Left ventricle myocardium inferior (tissue), 1 donor: ENCODE data around the gene KLHL14. TPM values are rescaled to one million over a fixed set of nuclear protein-coding genes. Genes with fewer than 3 reads are reported as not detected.
"Not testable (repeated sequence)": the region's sequence is repeated elsewhere in the genome, so short reads cannot be mapped to it uniquely, and the experiment has no call there.

Source experiments
- DNase-seq: peaks from one replicate; pipeline ENCODE4 v3.0.0-alpha.2; 2020
- H3K27ac ChIP-seq: fragments of 200-600 bp; replicated peaks from 2 replicates; pipeline ENCODE4 v1.8.0; 2021
- H3K27me3 ChIP-seq: fragments of 200-600 bp; 2 replicates; pipeline ENCODE4 v1.8.0; 2021; ENCODE audit warnings: low read depth
- H3K36me3 ChIP-seq: fragments of 200-600 bp; 2 replicates; pipeline ENCODE4 v1.8.0; 2021
- H3K4me1 ChIP-seq: fragments of 200-600 bp; 2 replicates; pipeline ENCODE4 v1.8.0; 2021
- H3K4me3 ChIP-seq: fragments of 200-600 bp; 2 replicates; pipeline ENCODE4 v1.8.0; 2021; ENCODE audit warnings: mild to moderate bottlenecking, moderate library complexity
- H3K9me3 ChIP-seq: fragments of 200-600 bp; replicated peaks from 2 replicates; pipeline ENCODE4 v1.8.0; 2021
- CTCF ChIP-seq: fragments of 200-600 bp; IDR thresholded peaks from 2 replicates; pipeline ENCODE4 v1.8.0; 2021; ENCODE audit warnings: antibody characterized with exemption, mild to moderate bottlenecking, borderline replicate concordance
- intact Hi-C: fragments of 100-400 bp; cut with micrococcal nuclease; formaldehyde crosslinking; loops from one replicate; pipeline ENCODE4 v1.11.0; 2022
- total RNA-seq: library from RNA; stranded (reverse); fragmentation: NEBNext Ultra II Directional; extraction: Animal tissue kit (Norgen Biotek cat#: 25700); gene quantifications from one replicate; pipeline ENCODE4 v1.2.1, GENCODE V29; 2021
- donor health status: DM: no; HTN: yes; CAD: no; lungs with severe emphysema.

KLHL14 gene
- total RNA-seq, 1 donor from 2014 or later, result not detected

GRCh38 chr18:32669549-32670165, 103.2 kb downstream of the KLHL14 start:
- no peaks in the 10 kb centered on the region for H3K4me1 ChIP-seq
- TF ChIP-seq CTCF, result no peak
- no peak for DNase-seq
- no peak overlapping the region for H3K27ac ChIP-seq
- no peaks in the 10 kb centered on the region for H3K27me3 ChIP-seq
- no peaks in the 10 kb centered on the region for H3K9me3 ChIP-seq
- H3K36me3 ChIP-seq, result no peaks in the 10 kb centered on the region
- intact Hi-C loops, result loop anchor here (5.0 kb wide), 1 partner anchor 52 kb away; no protein-coding TSS in a partner anchor
- no peak overlapping the region for H3K4me3 ChIP-seq

GRCh38 chr18:32668956-32669355, 103.9 kb downstream of the KLHL14 start:
- H3K27ac ChIP-seq, result no peak overlapping the region
- TF ChIP-seq CTCF, result no peak
- H3K4me3 ChIP-seq, result no peak overlapping the region
- H3K4me1 ChIP-seq, result no peaks in the 10 kb centered on the region
- H3K36me3 ChIP-seq, result no peaks in the 10 kb centered on the region
- H3K27me3 ChIP-seq, result no peaks in the 10 kb centered on the region
- no peak for DNase-seq
- no peaks in the 10 kb centered on the region for H3K9me3 ChIP-seq
- intact Hi-C loops, result loop anchor here (5.0 kb wide), 1 partner anchor 52 kb away; no protein-coding TSS in a partner anchor

GRCh38 chr18:32661486-32662299, 111.1 kb downstream of the KLHL14 start:
- intact Hi-C loops, result no loop called here
- peaks cover 8% of the 10 kb centered on the region for H3K9me3 ChIP-seq
- H3K4me1 ChIP-seq, result no peaks in the 10 kb centered on the region
- no peak overlapping the region for H3K27ac ChIP-seq
- no peaks in the 10 kb centered on the region for H3K36me3 ChIP-seq
- no peak for DNase-seq
- H3K27me3 ChIP-seq, result no peaks in the 10 kb centered on the region
- no peak overlapping the region for H3K4me3 ChIP-seq
- TF ChIP-seq CTCF, result no peak

GRCh38 chr18:32654507-32654906, 118.3 kb downstream of the KLHL14 start:
- H3K27me3 ChIP-seq, H3K36me3 ChIP-seq, H3K4me3 ChIP-seq, intact Hi-C loops, H3K4me1 ChIP-seq, H3K27ac ChIP-seq, H3K9me3 ChIP-seq, DNase-seq: not testable (repeated sequence)

- H3K27ac ChIP-seq, H3K4me3 ChIP-seq, H3K9me3 ChIP-seq, H3K27me3 ChIP-seq, H3K4me1 ChIP-seq, intact Hi-C loops, DNase-seq, H3K36me3 ChIP-seq: not testable (repeated sequence)
Measured at GRCh38 chr18:32637659-32638058, 135.2 kb downstream of the KLHL14 start.

- intact Hi-C loops, result no loop called here
- Histone ChIP-seq H3K27ac (no peak overlapping the region), H3K27me3 (no peaks in the 10 kb centered on the region), H3K4me3 (no peak overlapping the region), H3K36me3 (no peaks in the 10 kb centered on the region), H3K4me1 (no peaks in the 10 kb centered on the region), H3K9me3 (no peaks in the 10 kb centered on the region)
- no peak for DNase-seq
- no peak for TF ChIP-seq CTCF
Measured at GRCh38 chr18:32637226-32637625, 135.6 kb downstream of the KLHL14 start.
